Tibial nerve (tissue), 4 donors: Measurements from ENCODE around the gene CEP128. TPM values are rescaled to one million over a fixed set of nuclear protein-coding genes. Genes with fewer than 3 reads are reported as not detected.
"Not testable (repeated sequence)": the region's sequence is repeated elsewhere in the genome, so short reads cannot be mapped to it uniquely, and the experiment has no call there.

Source experiments
- DNase-seq, 2 donors: peaks; one replicate each; pipeline ENCODE4 v3.0.0-alpha.2; 2019; ENCODE audit warnings: low spot score in 2 of 2
- H3K27ac ChIP-seq, 4 donors: fragments of 200-600 bp; sonication (generic) in 3 of 4; one replicate each; pipeline ENCODE4 v1.5.1; 2017 to 2019; ENCODE audit warnings: mild to moderate bottlenecking in 1 of 4
- H3K27me3 ChIP-seq, 2 donors: fragments of 200-600 bp; sonication (generic) in 1 of 2; one replicate each; pipeline versions ENCODE4 v1.5.1 to v1.6.0; 2017 to 2019
- H3K36me3 ChIP-seq, 3 donors: fragments of 200-600 bp; sonication (generic); one replicate each; pipeline ENCODE4 v1.5.1; 2018 to 2019
- H3K4me1 ChIP-seq, 4 donors: fragments of 200-600 bp; sonication (generic) in 3 of 4; one replicate each; pipeline ENCODE4 v1.5.1; 2017 to 2019
- H3K4me3 ChIP-seq, 4 donors: fragments of 200-600 bp; sonication (generic) in 3 of 4; one replicate each; pipeline ENCODE4 v1.5.1; 2017 to 2019; ENCODE audit warnings: mild to moderate bottlenecking in 1 of 4, moderate library complexity in 1 of 4
- H3K9me3 ChIP-seq, 4 donors: fragments of 200-600 bp; sonication (generic) in 3 of 4; one replicate each; pipeline ENCODE4 v1.5.1; 2017 to 2019
- EP300 ChIP-seq, 2 donors: sonication (generic); formaldehyde crosslinking; IDR thresholded peaks; one replicate each; pipeline ENCODE4 v1.6.1; 2017; ENCODE audit warnings: antibody characterized with exemption in 2 of 2, mild to moderate bottlenecking in 1 of 2
- POLR2A ChIP-seq, 2 donors: fragments of 450-650 bp; IDR thresholded peaks; one replicate each; pipeline ENCODE4 v1.6.1; 2017; ENCODE audit warnings: antibody characterized with exemption in 2 of 2, mild to moderate bottlenecking in 2 of 2, moderate library complexity in 2 of 2
- WGBS, 2 donors: methylation state at CpG; one replicate each; pipeline ENCODE4 v1.1.5; 2018; 5-methylcytosine and 5-hydroxymethylcytosine counted together
- total RNA-seq, 4 donors: library from RNA; depleted of rRNA; stranded (reverse); fragments of >200 nt; gene quantifications; one replicate each; pipeline ENCODE4 v1.1.0, GENCODE V29; 2016
- TF ChIP-seq, protein P1 (sequence below), 5 experiments: fragments of 200-600 bp in 3 of 5; fragments of 450-650 bp in 2 of 5; sonication (generic) in 3 of 5; IDR thresholded peaks; one replicate each; pipeline ENCODE4 v1.5.1; 2016 to 2019; ENCODE audit warnings: antibody characterized with exemption in 5 of 5, mild to moderate bottlenecking in 3 of 5, moderate library complexity in 2 of 5

The CEP128 gene
- total RNA-seq, 4 donors from 2014 or later: 7.3 to 13.9 (median 12.5) TPM

DNA sequence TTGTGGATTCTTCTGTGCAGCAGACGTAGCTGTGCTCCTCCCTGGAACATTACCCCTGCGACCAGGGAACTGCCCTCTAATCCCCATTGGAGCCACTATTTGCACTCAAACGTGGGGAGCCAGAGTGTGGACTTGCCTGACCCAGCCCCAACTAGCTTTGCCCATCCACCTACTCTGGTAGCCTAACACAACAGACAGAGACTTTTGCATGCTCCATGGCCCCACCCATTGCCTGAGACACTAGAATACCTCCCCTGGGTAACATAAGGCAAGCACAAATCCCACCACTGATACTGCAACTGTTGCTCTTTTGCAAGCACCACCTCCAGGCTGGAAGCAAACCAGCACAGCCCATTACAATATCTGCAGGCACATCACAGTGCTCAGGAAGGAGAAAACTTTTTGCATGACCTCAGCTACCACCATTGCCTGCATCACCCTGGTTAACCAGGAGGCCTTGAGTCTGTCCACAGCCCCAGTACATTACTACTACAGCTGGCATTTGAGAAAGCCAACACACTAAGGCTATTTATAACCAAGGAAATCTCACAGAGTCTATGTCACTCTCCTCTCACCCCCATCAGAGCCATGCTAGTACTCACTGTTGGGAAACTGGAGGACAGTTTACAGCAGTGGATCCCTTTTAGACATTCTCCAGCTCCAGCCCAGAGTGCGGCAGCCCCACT is 15.0 kb downstream of the CEP128 start:
- no peak overlapping the region for H3K27ac ChIP-seq
- H3K27me3 ChIP-seq: no peaks in the 10 kb centered on the region
- DNase-seq: no peak
- no peak overlapping the region for H3K4me3 ChIP-seq
- TF ChIP-seq EP300 (IDR thresholded peaks at IDR 0.05) (no peak), POLR2A (IDR thresholded peaks at IDR 0.05) (no peak)
- TF ChIP-seq, protein P1, sequence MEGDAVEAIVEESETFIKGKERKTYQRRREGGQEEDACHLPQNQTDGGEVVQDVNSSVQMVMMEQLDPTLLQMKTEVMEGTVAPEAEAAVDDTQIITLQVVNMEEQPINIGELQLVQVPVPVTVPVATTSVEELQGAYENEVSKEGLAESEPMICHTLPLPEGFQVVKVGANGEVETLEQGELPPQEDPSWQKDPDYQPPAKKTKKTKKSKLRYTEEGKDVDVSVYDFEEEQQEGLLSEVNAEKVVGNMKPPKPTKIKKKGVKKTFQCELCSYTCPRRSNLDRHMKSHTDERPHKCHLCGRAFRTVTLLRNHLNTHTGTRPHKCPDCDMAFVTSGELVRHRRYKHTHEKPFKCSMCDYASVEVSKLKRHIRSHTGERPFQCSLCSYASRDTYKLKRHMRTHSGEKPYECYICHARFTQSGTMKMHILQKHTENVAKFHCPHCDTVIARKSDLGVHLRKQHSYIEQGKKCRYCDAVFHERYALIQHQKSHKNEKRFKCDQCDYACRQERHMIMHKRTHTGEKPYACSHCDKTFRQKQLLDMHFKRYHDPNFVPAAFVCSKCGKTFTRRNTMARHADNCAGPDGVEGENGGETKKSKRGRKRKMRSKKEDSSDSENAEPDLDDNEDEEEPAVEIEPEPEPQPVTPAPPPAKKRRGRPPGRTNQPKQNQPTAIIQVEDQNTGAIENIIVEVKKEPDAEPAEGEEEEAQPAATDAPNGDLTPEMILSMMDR (IDR thresholded peaks at IDR 0.05): no peak
- H3K36me3 ChIP-seq: no peaks in the 10 kb centered on the region
- WGBS, 2 donors: 78 to 83% methylated on average over 3 to 4 of the region's 4 CpGs
- peaks cover 0 to 6% (median 0%) of the 10 kb centered on the region in 4 donors for H3K9me3 ChIP-seq
- no peaks in the 10 kb centered on the region for H3K4me1 ChIP-seq

DNA sequence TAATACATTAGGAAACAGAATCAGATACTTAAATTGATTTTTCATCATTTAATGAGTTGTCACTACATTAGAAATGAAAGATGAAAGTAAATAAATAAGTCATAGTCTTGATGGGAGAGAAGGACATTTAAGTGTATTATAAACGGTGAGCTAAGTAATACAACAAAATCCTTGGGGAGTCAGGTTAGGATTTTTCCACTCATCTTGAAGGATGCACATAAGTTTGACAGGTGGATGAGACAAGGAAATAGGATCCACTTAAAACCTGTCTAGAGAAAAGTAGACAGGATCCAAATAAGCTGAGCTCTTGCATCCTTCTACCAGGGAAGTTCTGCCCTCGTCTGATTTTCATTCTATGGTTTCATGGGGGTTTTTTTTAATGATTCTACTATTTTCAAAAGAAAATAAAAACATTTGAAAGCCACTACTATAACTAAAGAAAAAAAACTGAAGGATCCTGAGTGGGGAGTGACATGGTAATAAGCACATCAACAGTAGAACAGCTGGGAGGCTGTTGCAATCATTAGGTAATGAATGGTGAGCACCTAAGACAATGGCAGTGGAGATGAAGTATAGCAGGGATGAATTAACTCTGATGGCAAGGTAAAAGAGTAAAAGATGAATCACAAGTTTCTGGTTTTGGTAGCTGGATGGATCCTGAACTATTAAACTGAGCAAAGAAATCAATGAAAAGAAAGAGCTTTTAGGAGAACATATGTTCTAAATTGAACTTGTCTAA is 17.0 kb downstream of the CEP128 start:
- H3K27ac ChIP-seq: no peak overlapping the region
- no peak for DNase-seq
- H3K27me3 ChIP-seq: no peaks in the 10 kb centered on the region
- H3K9me3 ChIP-seq: peaks cover 0 to 6% (median 0%) of the 10 kb centered on the region in 4 donors
- H3K4me1 ChIP-seq: no peaks in the 10 kb centered on the region
- whole genome bisulfite sequencing, 2 donors: 81 to 86% methylated on average over 2 of the region's 2 CpGs
- H3K4me3 ChIP-seq: no peak overlapping the region
- no peaks in the 10 kb centered on the region for H3K36me3 ChIP-seq
- TF ChIP-seq POLR2A (IDR thresholded peaks at IDR 0.05) (no peak), EP300 (IDR thresholded peaks at IDR 0.05) (no peak)
- TF ChIP-seq, protein P1 (IDR thresholded peaks at IDR 0.05): no peak

DNA sequence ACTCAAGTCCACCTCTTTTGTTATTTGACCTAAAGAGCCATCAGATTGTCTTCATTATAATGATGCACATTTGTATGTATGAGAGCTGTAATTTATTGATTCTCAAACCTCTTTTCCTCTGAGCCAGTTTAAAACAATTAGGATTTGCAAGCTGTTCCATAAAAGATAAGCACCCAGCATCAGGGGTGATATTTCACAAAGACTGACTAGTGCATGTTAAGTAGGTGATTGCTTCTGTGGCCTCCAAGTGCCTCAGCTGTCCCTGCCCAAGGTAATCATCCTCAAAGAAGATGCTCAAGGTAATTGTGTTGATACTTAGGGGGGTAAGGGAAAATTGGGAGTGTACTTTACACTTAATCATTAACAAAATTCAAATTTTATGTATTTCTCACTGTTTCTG is 18.2 kb downstream of the CEP128 start:
- Histone ChIP-seq H3K27me3 (no peaks in the 10 kb centered on the region), H3K4me3 (no peak overlapping the region), H3K4me1 (no peaks in the 10 kb centered on the region), H3K27ac (no peak overlapping the region), H3K36me3 (no peaks in the 10 kb centered on the region), H3K9me3 (no peaks in the 10 kb centered on the region)
- TF ChIP-seq, protein P1 (IDR thresholded peaks at IDR 0.05): no peak
- TF ChIP-seq POLR2A (IDR thresholded peaks at IDR 0.05) (no peak), EP300 (IDR thresholded peaks at IDR 0.05) (no peak)
- no peak for DNase-seq

DNA sequence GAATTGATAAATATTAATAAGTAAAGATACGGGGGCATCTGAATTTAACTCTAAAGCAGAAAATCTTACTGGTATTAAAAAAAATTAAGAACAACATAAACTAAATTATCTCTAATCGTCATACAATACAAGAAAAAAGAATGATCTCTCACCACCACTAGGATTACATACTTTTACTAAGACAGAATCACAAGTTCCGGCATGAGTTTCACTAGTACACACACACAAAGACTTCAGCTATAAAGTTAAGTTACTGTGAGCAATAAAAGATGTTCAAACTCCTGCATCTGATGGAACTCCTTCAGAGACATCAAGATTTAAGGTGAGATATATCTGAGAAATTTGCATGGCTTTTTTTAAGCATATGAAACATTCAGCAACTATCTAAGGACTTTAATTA is 21.9 kb downstream of the CEP128 start:
- TF ChIP-seq EP300 (IDR thresholded peaks at IDR 0.05) (no peak), POLR2A (IDR thresholded peaks at IDR 0.05) (no peak)
- TF ChIP-seq, protein P1 (IDR thresholded peaks at IDR 0.05): no peak

DNA sequence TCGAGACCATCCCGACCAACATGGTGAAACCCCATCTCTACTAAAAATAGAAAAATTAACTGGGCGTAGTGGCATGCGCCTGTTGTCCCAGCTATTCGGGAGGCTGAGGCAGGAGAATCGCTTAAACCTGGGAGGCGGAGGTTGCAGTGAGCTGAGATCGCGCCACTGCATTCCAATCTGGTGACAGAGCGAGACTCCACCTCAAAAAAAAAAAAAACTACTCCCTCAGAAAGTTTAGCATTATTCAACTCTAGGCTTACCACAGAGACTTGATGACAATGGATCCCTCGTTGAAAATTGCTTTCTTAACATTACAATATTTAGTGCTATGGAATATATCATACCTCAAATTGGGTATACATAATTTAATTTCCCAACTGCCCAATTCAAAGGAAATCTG is 29.5 kb downstream of the CEP128 start:
- not testable (repeated sequence) for H3K27me3 ChIP-seq, DNase-seq, H3K9me3 ChIP-seq, H3K27ac ChIP-seq, H3K4me3 ChIP-seq, H3K4me1 ChIP-seq
- 94% methylated on average over 11 of the region's 11 CpGs for WGBS, 2 donors
- peaks cover 0 to 30% (median 0%) of the 10 kb centered on the region in 3 donors for H3K36me3 ChIP-seq

More for the DNA sequence above, 21.9 kb downstream of the CEP128 start:
- Histone ChIP-seq H3K4me1 (no peaks in the 10 kb centered on the region), H3K27me3 (no peaks in the 10 kb centered on the region), H3K4me3 (no peak overlapping the region), H3K36me3 (peaks cover 0 to 19% (median 0%) of the 10 kb centered on the region in 3 donors), H3K9me3 (no peaks in the 10 kb centered on the region), H3K27ac (no peak overlapping the region)
- WGBS, 2 donors: 93 to 94% methylated on average over 3 of the region's 3 CpGs
- DNase-seq: no peak
